Lung (tissue), 12 donors: ENCODE measurements around the gene BCOR. TPM values are rescaled to one million over a fixed set of nuclear protein-coding genes. Genes with fewer than 3 reads are reported as not detected.

ENCODE experiments used
- ATAC-seq: fragments of 200-7000 bp; cut with Tn5 transposase; one replicate; pipeline ENCODE4 v1.9.1; 2020; ENCODE audit warnings: moderate number of reproducible peaks; ENCODE audit not compliant: insufficient read depth, low FRiP score
- DNase-seq, 3 donors: peaks; one replicate each; pipeline ENCODE4 v3.0.0-alpha.2; 2013 to 2017
- H3K27ac ChIP-seq, 2 donors: one replicate each; pipeline ENCODE4 v1.5.1; 2013; ENCODE audit warnings: mild to moderate bottlenecking in 2 of 2, moderate library complexity in 2 of 2, control low read depth in 1 of 2, inconsistent platforms in 1 of 2, low read depth in 1 of 2, low read length in 1 of 2
- H3K27me3 ChIP-seq, 3 donors: one replicate each; pipeline ENCODE4 v1.5.1; 2013; ENCODE audit warnings: low read length in 2 of 3; ENCODE audit not compliant: control insufficient read depth in 3 of 3, insufficient read depth in 3 of 3
- H3K36me3 ChIP-seq, 4 donors: one replicate each; pipeline ENCODE4 v1.5.1; 2013; ENCODE audit warnings: low read length in 4 of 4, mild to moderate bottlenecking in 1 of 4, moderate library complexity in 1 of 4; ENCODE audit not compliant: control insufficient read depth in 4 of 4, insufficient read depth in 4 of 4
- H3K4me1 ChIP-seq, 5 donors: one replicate each; pipeline ENCODE4 v1.5.1; 2013; ENCODE audit warnings: low read length in 5 of 5, mild to moderate bottlenecking in 2 of 5, moderate library complexity in 1 of 5; ENCODE audit not compliant: control insufficient read depth in 5 of 5, insufficient read depth in 5 of 5
- H3K4me3 ChIP-seq: one replicate; pipeline ENCODE4 v1.5.1; 2013; ENCODE audit warnings: mild to moderate bottlenecking, control low read depth, moderate library complexity
- H3K9ac ChIP-seq, 2 donors: one replicate each; pipeline ENCODE4 v1.5.1; 2013; ENCODE audit warnings: low read length in 2 of 2, control low read depth in 1 of 2; ENCODE audit not compliant: insufficient read depth in 1 of 2
- H3K9me3 ChIP-seq, 4 donors: one replicate each; pipeline ENCODE4 v1.5.1; 2013; ENCODE audit warnings: low read length in 3 of 4, mild to moderate bottlenecking in 1 of 4, moderate library complexity in 1 of 4; ENCODE audit not compliant: control insufficient read depth in 4 of 4, insufficient read depth in 3 of 4
- WGBS, 2 donors: extraction: QIAGEN DNeasy Blood & Tissue Kit; methylation state at CpG; one replicate each; pipeline ENCODE4 v1.1.7; 2013; 5-methylcytosine and 5-hydroxymethylcytosine counted together
- polyA plus RNA-seq, 2 donors: library from polyadenylated mRNA; stranded (reverse); fragments of 200-250 nt; gene quantifications; one replicate each; pipeline ENCODE4 v1.2.1, GENCODE V29; 2013
- total RNA-seq, 2 donors: library from RNA; depleted of rRNA in 1 of 2; stranded (reverse); fragments of >200 nt in 1 of 2; gene quantifications; one replicate each; pipeline ENCODE4 v1.2.1, GENCODE V29; 2014 to 2021
- TF ChIP-seq, protein P1 (sequence below): IDR thresholded peaks from 2 replicates; pipeline ENCODE4 v1.5.1; 2012; ENCODE audit warnings: mild to moderate bottlenecking; ENCODE audit errors: control extremely low read depth, extremely low read depth
- donor health status: control.
- donor health status: control.
- donor health status: Bipolar disorder and iron deficiency.
- donor health status: healthy.
- donor health status: DM: yes; HTN: yes; CAD: no.

The BCOR gene
- total and polyA plus RNA-seq, 4 donors: 10.8 to 67.2 (median 15.9) TPM

DNA sequence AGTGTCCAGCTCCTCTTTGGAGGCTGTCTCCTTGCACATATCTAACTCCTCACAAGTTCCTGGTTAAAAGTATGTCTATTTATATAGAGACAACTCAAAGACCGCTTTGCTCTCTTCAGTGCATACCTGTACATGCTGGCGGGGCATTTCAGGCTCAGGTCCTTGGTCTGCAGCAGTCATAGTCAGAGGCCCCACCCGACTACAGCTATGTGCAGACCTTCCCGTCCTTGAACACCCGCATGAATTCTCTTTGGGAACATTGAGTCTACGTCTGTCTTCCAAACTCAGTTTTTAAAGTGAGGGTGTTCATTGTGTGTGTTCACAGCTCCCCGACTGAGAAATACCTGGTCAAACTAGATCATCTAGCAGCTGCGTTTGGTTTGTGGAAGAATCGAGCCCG lies 4.2 kb downstream of the BCOR start:
- H3K4me3 ChIP-seq: no peak overlapping the region
- ATAC-seq (no peak), DNase-seq (no peak)
- no peak overlapping the region for H3K27ac ChIP-seq
- 39 to 84% methylated on average over 10 of the region's 10 CpGs for WGBS, 2 donors
- peaks cover 0 to 10% (median 0%) of the 10 kb centered on the region in 4 donors for H3K9me3 ChIP-seq
- H3K36me3 ChIP-seq: no peaks in the 10 kb centered on the region
- H3K9ac ChIP-seq: no peak overlapping the region
- H3K4me1 ChIP-seq: peaks cover 0 to 45% (median 7%) of the 10 kb centered on the region in 5 donors
- TF ChIP-seq, protein P1, sequence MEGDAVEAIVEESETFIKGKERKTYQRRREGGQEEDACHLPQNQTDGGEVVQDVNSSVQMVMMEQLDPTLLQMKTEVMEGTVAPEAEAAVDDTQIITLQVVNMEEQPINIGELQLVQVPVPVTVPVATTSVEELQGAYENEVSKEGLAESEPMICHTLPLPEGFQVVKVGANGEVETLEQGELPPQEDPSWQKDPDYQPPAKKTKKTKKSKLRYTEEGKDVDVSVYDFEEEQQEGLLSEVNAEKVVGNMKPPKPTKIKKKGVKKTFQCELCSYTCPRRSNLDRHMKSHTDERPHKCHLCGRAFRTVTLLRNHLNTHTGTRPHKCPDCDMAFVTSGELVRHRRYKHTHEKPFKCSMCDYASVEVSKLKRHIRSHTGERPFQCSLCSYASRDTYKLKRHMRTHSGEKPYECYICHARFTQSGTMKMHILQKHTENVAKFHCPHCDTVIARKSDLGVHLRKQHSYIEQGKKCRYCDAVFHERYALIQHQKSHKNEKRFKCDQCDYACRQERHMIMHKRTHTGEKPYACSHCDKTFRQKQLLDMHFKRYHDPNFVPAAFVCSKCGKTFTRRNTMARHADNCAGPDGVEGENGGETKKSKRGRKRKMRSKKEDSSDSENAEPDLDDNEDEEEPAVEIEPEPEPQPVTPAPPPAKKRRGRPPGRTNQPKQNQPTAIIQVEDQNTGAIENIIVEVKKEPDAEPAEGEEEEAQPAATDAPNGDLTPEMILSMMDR: no peak
- H3K27me3 ChIP-seq: peaks cover 0 to 48% (median 30%) of the 10 kb centered on the region in 3 donors

DNA sequence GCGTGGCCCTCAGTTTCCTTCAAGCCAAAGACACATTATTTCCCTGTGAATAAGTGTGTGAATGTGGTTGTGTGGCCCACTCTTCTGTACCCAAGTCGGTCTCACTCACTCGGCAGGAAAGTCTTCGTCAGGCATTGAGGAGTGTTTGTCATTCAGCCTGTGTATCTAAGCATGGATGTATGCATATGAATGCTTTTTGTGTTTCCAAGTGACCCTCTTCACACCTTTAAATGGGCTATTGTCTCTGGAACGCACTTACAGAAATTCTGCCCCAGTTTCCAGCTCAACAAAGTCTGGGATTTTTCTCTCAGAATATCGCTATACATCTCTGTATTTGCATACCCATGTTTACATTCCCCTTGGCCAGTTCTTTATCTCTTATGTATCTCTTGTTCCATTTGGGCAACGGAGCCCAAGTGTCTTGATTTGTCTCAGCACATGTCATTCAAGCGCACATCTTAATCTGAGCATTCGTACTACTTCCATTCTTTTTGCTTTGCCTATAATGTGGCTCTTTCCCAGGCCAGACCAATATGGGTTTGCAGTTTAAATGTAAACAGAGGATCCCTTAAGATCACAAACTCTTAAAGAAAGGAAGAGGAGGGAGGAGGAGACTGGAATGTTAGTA lies 4.8 kb downstream of the BCOR start:
- H3K9me3 ChIP-seq: peaks cover 0 to 9% (median 0%) of the 10 kb centered on the region in 4 donors
- no peak overlapping the region for H3K4me3 ChIP-seq
- 43 to 85% methylated on average over 9 of the region's 9 CpGs for WGBS, 2 donors
- H3K36me3 ChIP-seq: no peaks in the 10 kb centered on the region
- H3K27ac ChIP-seq: no peak overlapping the region
- H3K9ac ChIP-seq: no peak overlapping the region
- ATAC-seq (no peak), DNase-seq (no peak)
- peaks cover 0 to 52% (median 9%) of the 10 kb centered on the region in 5 donors for H3K4me1 ChIP-seq
- TF ChIP-seq, protein P1: no peak
- H3K27me3 ChIP-seq: peaks cover 0 to 53% (median 30%) of the 10 kb centered on the region in 3 donors

DNA sequence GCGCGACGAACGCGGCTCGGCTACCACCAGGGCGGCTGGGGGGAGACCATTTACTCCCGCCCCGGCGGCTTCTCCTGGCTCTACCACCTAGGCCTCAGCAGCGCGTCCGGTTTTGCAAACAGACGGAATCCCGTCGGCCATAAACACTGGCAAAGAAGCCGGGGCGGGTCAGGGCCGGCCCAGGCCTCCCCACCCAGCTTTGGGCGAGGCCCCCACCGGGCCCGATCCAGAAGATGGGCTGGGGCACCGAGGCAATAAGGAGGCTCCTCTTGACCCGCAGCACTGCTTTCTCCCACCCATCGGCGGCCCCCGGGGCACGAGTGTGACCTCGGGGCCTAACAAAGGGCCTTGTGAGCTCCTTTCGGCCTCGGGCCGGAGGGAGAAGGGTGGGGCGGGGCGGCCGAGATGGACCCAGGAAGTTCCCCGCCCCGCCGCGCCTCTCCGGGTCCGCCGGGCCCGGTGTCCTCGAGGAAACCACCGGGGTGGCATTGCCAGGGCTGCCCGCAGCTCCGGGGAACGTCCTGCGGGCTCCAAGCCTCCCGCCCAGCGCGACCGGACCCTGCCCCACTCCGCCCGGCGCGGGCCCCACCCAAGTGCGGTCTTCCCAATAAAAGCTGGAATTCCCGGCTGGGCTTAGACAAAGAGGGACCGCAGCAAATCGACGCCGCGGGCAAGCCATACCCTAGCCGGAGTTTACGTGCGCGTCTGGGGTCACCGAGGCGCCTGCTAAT lies 5.9 kb downstream of the BCOR start:
- H3K4me3 ChIP-seq: no peak overlapping the region
- 32 to 81% methylated on average over 47 to 70 of the region's 70 CpGs for WGBS, 2 donors
- no peak overlapping the region for H3K27ac ChIP-seq
- DNase-seq: no peak
- no peak for ATAC-seq
- TF ChIP-seq, protein P1: no peak
- H3K4me1 ChIP-seq: peaks cover 0 to 62% (median 11%) of the 10 kb centered on the region in 5 donors
- no peak overlapping the region for H3K9ac ChIP-seq
- peaks cover 4 to 63% (median 37%) of the 10 kb centered on the region in 3 donors for H3K27me3 ChIP-seq
- H3K9me3 ChIP-seq: peaks cover 0 to 5% (median 0%) of the 10 kb centered on the region in 4 donors
- H3K36me3 ChIP-seq: no peaks in the 10 kb centered on the region
